ENCODE measurements around the gene PARP3.
"Not testable (repeated sequence)": the region's sequence is repeated elsewhere in the genome, so short reads cannot be mapped to it uniquely, and the experiment has no call there.

Gene PARP3

GRCh38 chr3:51941798-51942602, at the start of gene PARP3, which contains the start of gene RRP9:
TSS of gene PARP3 (plus strand) at chr3:51942363. CDS start at chr3:51943356, 993 bp downstream.
TSS of gene RRP9 (minus strand) at chr3:51941904. CDS start at chr3:51941867, 37 bp downstream.
- H3K4me3 ChIP-seq (ENCODE audit: low read depth, low read length), result peak within 1 kb of the TSS; percentile 95
- TF ChIP-seq CTCF (IDR thresholded peaks at IDR 0.05; ENCODE audit: borderline replicate concordance, insufficient read depth, low read depth, low read length), result peak; percentile 98

- H3K4me3 ChIP-seq (ENCODE audit: low read depth, low read length), result no peak overlapping the region
- no peak for TF ChIP-seq CTCF (IDR thresholded peaks at IDR 0.05; ENCODE audit: borderline replicate concordance, insufficient read depth, low read depth, low read length)
Measured at GRCh38 chr3:51894391-51894790, 47.8 kb upstream of the PARP3 start.

- TF ChIP-seq CTCF (IDR thresholded peaks at IDR 0.05; ENCODE audit: borderline replicate concordance, insufficient read depth, low read depth, low read length), result no peak
- no peak overlapping the region for H3K4me3 ChIP-seq (ENCODE audit: low read depth, low read length)
Measured at GRCh38 chr3:51894939-51895338, 47.2 kb upstream of the PARP3 start.

- TF ChIP-seq CTCF (IDR thresholded peaks at IDR 0.05; ENCODE audit: borderline replicate concordance, insufficient read depth, low read depth, low read length), result no peak
- no peak overlapping the region for H3K4me3 ChIP-seq (ENCODE audit: low read depth, low read length)
Measured at GRCh38 chr3:51896607-51897305, 45.4 kb upstream of the PARP3 start.

GRCh38 chr3:51897391-51897790, 44.8 kb upstream of the PARP3 start:
- H3K4me3 ChIP-seq (ENCODE audit: low read depth, low read length), result no peak overlapping the region
- TF ChIP-seq CTCF (IDR thresholded peaks at IDR 0.05; ENCODE audit: borderline replicate concordance, insufficient read depth, low read depth, low read length), result no peak

- H3K4me3 ChIP-seq (ENCODE audit: low read depth, low read length), result not testable (repeated sequence)
Measured at GRCh38 chr3:51900043-51900442, 42.1 kb upstream of the PARP3 start.

- H3K4me3 ChIP-seq (ENCODE audit: low read depth, low read length), result not testable (repeated sequence)
Measured at GRCh38 chr3:51902361-51902760, 39.8 kb upstream of the PARP3 start.

Data from GM12875 (cell line).